ENCODE data around the gene LINS1.

GRCh38 chr15:100612539-100612938 is 10.6 kb upstream of the LINS1 start:
- TF ChIP-seq CTCF (conservative IDR thresholded peaks at IDR 0.05; ENCODE audit: low read depth, low read length) (no peak), EZH2 (IDR thresholded peaks at IDR 0.05; ENCODE audit: borderline replicate concordance, low read depth, low read length, poor library complexity, severe bottlenecking) (no peak)
